ENCODE data around the gene POLRMT. TPM values are rescaled to one million over a fixed set of nuclear protein-coding genes. Genes with fewer than 3 reads are reported as not detected.
"Not testable (repeated sequence)": the region's sequence is repeated elsewhere in the genome, so short reads cannot be mapped to it uniquely, and the experiment has no call there.

Gene POLRMT
- total RNA-seq, 1 donor from 2014 or later: 26.8 TPM

DNA sequence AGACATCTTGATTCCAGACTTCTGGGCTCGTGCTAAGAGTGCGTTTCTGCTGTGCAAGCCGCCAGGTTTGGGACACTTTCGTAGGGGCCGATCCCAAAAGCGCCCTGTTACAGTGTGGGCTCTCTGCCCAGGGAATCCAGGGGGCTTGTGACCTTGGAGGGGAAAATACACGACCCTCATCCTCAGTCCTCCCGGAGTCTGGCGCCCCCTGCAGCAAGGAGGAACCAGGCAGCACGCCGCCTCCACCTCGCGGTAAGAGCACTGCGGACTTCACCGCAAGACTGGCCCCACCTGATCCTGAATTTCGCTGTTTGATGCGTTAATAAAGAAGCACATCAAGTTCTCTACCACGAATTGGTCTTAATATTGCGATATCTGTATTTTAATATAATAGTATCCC is 5.2 kb downstream of the POLRMT start:
- peaks cover 36 to 43% of the 10 kb centered on the region in 2 donors for H3K36me3 ChIP-seq
- intact Hi-C loops (cut with DNase I): no loop called here
- DNase-seq (ENCODE audit: low spot score in 2 of 2): no peak
- no peak overlapping the region for H3K4me3 ChIP-seq
- H3K27me3 ChIP-seq: no peaks in the 10 kb centered on the region
- H3K4me1 ChIP-seq: peaks cover 3 to 10% of the 10 kb centered on the region in 2 donors
- TF ChIP-seq, protein P1, sequence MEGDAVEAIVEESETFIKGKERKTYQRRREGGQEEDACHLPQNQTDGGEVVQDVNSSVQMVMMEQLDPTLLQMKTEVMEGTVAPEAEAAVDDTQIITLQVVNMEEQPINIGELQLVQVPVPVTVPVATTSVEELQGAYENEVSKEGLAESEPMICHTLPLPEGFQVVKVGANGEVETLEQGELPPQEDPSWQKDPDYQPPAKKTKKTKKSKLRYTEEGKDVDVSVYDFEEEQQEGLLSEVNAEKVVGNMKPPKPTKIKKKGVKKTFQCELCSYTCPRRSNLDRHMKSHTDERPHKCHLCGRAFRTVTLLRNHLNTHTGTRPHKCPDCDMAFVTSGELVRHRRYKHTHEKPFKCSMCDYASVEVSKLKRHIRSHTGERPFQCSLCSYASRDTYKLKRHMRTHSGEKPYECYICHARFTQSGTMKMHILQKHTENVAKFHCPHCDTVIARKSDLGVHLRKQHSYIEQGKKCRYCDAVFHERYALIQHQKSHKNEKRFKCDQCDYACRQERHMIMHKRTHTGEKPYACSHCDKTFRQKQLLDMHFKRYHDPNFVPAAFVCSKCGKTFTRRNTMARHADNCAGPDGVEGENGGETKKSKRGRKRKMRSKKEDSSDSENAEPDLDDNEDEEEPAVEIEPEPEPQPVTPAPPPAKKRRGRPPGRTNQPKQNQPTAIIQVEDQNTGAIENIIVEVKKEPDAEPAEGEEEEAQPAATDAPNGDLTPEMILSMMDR (IDR thresholded peaks at IDR 0.05): no peak
- no peaks in the 10 kb centered on the region for H3K9me3 ChIP-seq
- no peak overlapping the region for H3K27ac ChIP-seq

DNA sequence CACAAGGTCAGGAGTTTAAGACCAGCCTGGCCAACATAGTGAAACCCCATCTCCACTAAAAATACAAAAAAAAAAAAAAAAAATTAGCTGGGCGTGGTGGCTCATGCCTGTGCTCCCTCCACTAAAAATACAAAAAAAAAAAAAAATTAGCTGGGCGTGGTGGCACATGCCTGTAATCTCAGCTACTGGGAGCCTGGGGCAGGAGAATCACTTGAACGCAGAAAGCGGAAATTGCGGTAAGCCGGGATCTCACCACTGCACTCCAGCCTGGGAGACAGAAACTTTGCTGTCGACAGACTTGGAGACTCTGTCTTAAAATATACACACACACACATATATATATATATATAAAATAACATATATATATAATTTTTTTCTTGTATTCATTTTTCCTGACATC is 6.8 kb downstream of the POLRMT start:
- intact Hi-C loops (cut with DNase I); H3K4me1 ChIP-seq; H3K4me3 ChIP-seq; H3K9me3 ChIP-seq; H3K27ac ChIP-seq; DNase-seq (ENCODE audit: low spot score in 2 of 2); H3K27me3 ChIP-seq: not testable (repeated sequence)
- peaks cover 50 to 59% of the 10 kb centered on the region in 2 donors for H3K36me3 ChIP-seq

DNA sequence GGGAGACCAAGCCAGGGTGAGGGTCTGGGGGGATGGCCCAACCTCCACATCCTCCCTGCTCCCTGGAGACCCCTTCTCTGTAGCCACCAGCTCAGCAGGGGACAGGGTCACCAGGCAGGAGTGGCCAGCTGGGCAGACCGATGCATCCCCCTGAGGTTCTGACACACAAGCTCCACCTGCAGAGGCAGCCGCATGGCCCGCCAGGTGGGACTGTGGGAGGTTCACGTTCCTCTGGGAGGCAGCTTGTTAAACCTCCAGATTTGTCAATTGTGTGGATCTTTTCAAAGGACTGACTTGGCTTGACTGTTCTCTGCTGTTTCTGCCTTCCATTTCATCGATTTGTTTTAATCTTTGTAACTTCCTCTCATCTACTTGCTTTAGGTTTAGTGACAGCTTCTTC is 8.1 kb downstream of the POLRMT start:
- no peaks in the 10 kb centered on the region for H3K4me1 ChIP-seq
- H3K27ac ChIP-seq: no peak overlapping the region
- no peaks in the 10 kb centered on the region for H3K27me3 ChIP-seq
- peaks cover 53 to 68% of the 10 kb centered on the region in 2 donors for H3K36me3 ChIP-seq
- no peak for DNase-seq (ENCODE audit: low spot score in 2 of 2)
- no peaks in the 10 kb centered on the region for H3K9me3 ChIP-seq
- intact Hi-C loops (cut with DNase I): no loop called here
- no peak overlapping the region for H3K4me3 ChIP-seq
- TF ChIP-seq, protein P1 (IDR thresholded peaks at IDR 0.05): no peak

DNA sequence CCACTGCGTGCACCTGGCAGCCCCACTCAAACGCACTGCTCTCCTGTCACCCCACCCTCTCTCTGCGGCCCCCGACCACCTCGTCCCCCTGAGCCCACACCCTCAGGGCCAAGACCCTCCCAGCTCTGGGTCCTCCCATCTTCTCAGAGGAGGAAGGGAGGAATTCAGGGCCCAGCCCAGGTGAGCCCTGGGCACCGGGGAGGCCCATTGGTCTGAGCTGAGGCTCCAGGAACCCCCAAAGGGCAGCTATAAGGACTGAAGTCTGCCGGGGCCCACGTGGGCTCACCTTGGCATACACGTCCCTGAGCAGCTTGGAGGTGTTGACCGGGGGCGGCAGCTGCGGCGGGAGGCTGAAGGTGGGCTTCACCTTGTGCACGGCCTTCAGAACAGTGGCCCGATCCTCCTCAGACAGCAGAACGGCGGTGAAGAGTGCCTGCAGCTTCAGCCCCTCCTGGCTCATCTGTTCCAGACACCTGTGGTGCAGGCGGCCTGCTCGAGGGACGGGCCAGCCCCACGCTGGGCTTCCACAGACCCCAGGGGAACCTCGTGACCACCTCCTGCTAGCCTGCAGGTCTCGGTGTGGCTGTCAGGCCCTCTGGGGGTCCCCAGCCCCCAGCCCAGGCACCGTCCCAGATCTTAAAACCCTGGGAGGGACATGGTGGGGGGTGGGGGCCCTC is 8.8 kb downstream of the POLRMT start:
- intact Hi-C loops (cut with DNase I): no loop called here
- Histone ChIP-seq H3K9me3 (no peaks in the 10 kb centered on the region), H3K27ac (no peak overlapping the region), H3K27me3 (no peaks in the 10 kb centered on the region), H3K4me3 (no peak overlapping the region), H3K36me3 (peaks cover 57 to 73% of the 10 kb centered on the region in 2 donors), H3K4me1 (no peaks in the 10 kb centered on the region)
- TF ChIP-seq, protein P1 (IDR thresholded peaks at IDR 0.05): no peak
- DNase-seq (ENCODE audit: low spot score in 2 of 2): no peak

DNA sequence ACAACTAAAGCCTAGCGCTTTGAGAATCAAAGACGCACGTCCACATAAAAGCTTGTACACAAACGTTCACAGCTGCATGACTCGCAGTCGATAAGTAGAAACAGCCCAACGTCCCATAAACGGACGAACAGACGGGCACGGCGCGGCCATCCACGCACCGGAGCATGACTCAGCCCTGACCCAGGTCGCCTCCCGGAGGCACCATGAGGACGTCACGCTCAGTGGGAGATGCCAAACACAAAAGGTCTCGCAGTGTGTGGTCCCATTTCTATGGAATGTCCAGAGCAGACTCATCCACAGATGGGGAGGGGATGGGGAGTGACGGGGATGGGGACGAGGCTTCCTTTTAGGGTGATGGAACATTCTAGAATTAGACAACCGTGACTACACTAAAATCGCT is 9.4 kb downstream of the POLRMT start:
- intact Hi-C loops (cut with DNase I): no loop called here
- Histone ChIP-seq H3K27ac (no peak overlapping the region), H3K9me3 (no peaks in the 10 kb centered on the region), H3K36me3 (peaks cover 57 to 73% of the 10 kb centered on the region in 2 donors), H3K4me1 (no peaks in the 10 kb centered on the region), H3K4me3 (no peak overlapping the region), H3K27me3 (no peaks in the 10 kb centered on the region)
- TF ChIP-seq, protein P1 (IDR thresholded peaks at IDR 0.05): no peak
- DNase-seq (ENCODE audit: low spot score in 2 of 2): no peak

DNA sequence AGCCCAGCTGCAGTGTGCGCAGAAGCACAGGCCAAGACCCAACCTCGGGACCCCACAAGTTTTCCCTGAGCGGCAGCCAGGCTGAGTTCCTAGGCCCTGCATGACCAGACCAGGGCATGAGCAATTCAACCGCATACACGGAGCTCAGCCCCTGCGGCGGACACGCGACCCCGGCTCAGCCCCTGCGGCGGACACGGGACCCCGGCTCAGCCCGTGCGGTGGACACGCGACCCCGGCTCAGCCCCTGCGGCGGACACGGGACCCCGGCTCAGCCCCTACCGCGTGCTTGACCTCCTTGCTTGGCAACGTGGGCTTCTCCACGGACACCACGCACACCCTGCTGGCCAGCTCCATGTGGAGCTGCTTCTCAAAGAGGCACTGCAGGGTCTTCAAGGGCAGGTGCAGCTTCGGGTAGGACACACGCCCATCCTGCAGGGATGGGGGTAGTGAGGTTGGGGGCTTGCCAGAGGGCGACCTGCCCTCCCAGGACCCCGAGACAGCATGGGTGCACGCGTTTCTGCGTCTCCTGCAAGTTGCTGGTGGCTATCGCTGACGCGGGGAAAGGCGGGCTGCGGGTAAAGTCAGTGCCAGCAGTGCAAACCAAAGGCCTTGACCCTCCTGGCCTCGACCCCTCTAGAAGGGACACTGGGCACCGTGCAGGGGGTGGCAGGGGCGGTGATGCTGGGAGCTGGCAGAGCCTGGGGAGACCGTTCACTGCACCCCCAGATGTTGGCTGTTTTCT is 10.0 kb downstream of the POLRMT start:
- no peaks in the 10 kb centered on the region for H3K27me3 ChIP-seq
- intact Hi-C loops (cut with DNase I): no loop called here
- peaks cover 58 to 73% of the 10 kb centered on the region in 2 donors for H3K36me3 ChIP-seq
- TF ChIP-seq, protein P1 (IDR thresholded peaks at IDR 0.05): no peak
- H3K4me3 ChIP-seq: no peak overlapping the region
- no peak overlapping the region for H3K27ac ChIP-seq
- H3K9me3 ChIP-seq: no peaks in the 10 kb centered on the region
- H3K4me1 ChIP-seq: no peaks in the 10 kb centered on the region
- no peak for DNase-seq (ENCODE audit: low spot score in 2 of 2)
